B cell (primary cell): ENCODE data around the gene ST6GALNAC3. TPM values are rescaled to one million over a fixed set of nuclear protein-coding genes. Genes with fewer than 3 reads are reported as not detected.

Experiments
- ATAC-seq: fragments of 200-7000 bp; cut with Tn5 transposase; one replicate; pipeline ENCODE4 v1.10.0; 2021; ENCODE audit warnings: low read depth, mild to moderate bottlenecking, moderate number of reproducible peaks, moderate library complexity
- CTCF ChIA-PET: fragments of 350-600 bp; sonication (Branson Sonifier 250); formaldehyde crosslinking; loops from one replicate; lab custom pipeline; 2021; ENCODE audit warnings: antibody characterized with exemption, inconsistent platforms; lab: Charles Lee
- POLR2A ChIA-PET: fragments of 350-600 bp; sonication (Branson Sonifier 250); formaldehyde crosslinking; loops from one replicate; lab custom pipeline; 2021; ENCODE audit warnings: antibody characterized with exemption; lab: Charles Lee
- DNase-seq: peaks from one replicate; pipeline ENCODE4 v3.0.0; 2013
- H2AFZ ChIP-seq: 2 replicates; pipeline ENCODE4 v1.6.1; 2012; ENCODE audit warnings: mild to moderate bottlenecking, low read depth, low read length; ENCODE audit not compliant: insufficient read depth, poor library complexity, severe bottlenecking
- H3K27ac ChIP-seq, 2 donors: 1 replicate in 1 of 2; 2 replicates in 1 of 2; pipeline ENCODE4 v1.5.1; 2012 to 2013; ENCODE audit warnings: low read length in 2 of 2, mild to moderate bottlenecking in 2 of 2, moderate library complexity in 1 of 2
- H3K27me3 ChIP-seq, 4 experiments: fragments of 200-600 bp in 1 of 4; sonication (generic) in 1 of 4; replicated peaks in 1 of 4; 1 replicate in 2 of 4; 2 replicates in 2 of 4; pipeline versions ENCODE4 v1.6.1 to v1.7.0; 2013 to 2016; ENCODE audit warnings: low read length in 3 of 4, mild to moderate bottlenecking in 2 of 4, mixed read lengths in 1 of 4, moderate library complexity in 1 of 4; ENCODE audit not compliant: insufficient read depth in 4 of 4, control insufficient read depth in 3 of 4; ENCODE audit errors: control extremely low read depth in 1 of 4
- H3K36me3 ChIP-seq, 2 experiments: replicated peaks in 1 of 2; 1 replicate in 1 of 2; 2 replicates in 1 of 2; pipeline versions ENCODE4 v1.6.1 to v1.7.1; 2013; ENCODE audit warnings: low read length in 1 of 2; ENCODE audit not compliant: insufficient read depth in 2 of 2, control insufficient read depth in 1 of 2; ENCODE audit errors: control extremely low read depth in 1 of 2, extremely low read depth in 1 of 2
- H3K4me1 ChIP-seq, 2 donors: fragments of 200-600 bp in 1 of 2; sonication (generic) in 1 of 2; 1 replicate in 1 of 2; 2 replicates in 1 of 2; pipeline versions ENCODE4 v1.5.1 to v1.6.1; 2013 to 2017; ENCODE audit warnings: low read length in 2 of 2; ENCODE audit not compliant: control insufficient read depth in 2 of 2, insufficient read depth in 2 of 2
- H3K4me2 ChIP-seq: replicated peaks from 2 replicates; pipeline ENCODE3; 2012; ENCODE audit warnings: mild to moderate bottlenecking, low read depth, low read length; ENCODE audit not compliant: poor library complexity, severe bottlenecking
- H3K4me3 ChIP-seq, 5 experiments: fragments of 200-600 bp in 1 of 5; sonication (generic) in 1 of 5; 1 replicate in 3 of 5; 2 replicates in 2 of 5; pipeline versions ENCODE4 v1.5.1 to v1.7.0; 2011 to 2016; ENCODE audit warnings: low read length in 4 of 5, mild to moderate bottlenecking in 4 of 5, low read depth in 2 of 5, control low read depth in 1 of 5, moderate library complexity in 1 of 5; ENCODE audit not compliant: insufficient read depth in 1 of 5; ENCODE audit errors: control extremely low read depth in 1 of 5, extremely low read depth in 1 of 5
- H3K79me2 ChIP-seq: fragments of 200-600 bp; sonication (generic); one replicate; pipeline ENCODE4 v1.6.0; 2016; ENCODE audit warnings: low read length; ENCODE audit not compliant: control insufficient read depth, insufficient read depth
- H3K9ac ChIP-seq: fragments of 200-600 bp; sonication (generic); 2 replicates; pipeline ENCODE4 v1.6.1; 2017; ENCODE audit warnings: mild to moderate bottlenecking, low read length, moderate library complexity
- H3K9me3 ChIP-seq, 3 donors: one replicate each; pipeline versions ENCODE4 v1.6.1 to v1.7.1; 2013; ENCODE audit warnings: low read length in 2 of 3; ENCODE audit not compliant: control insufficient read depth in 2 of 3, insufficient read depth in 1 of 3; ENCODE audit errors: control extremely low read depth in 1 of 3
- H4K20me1 ChIP-seq: 2 replicates; pipeline ENCODE4 v1.6.0; 2012; ENCODE audit warnings: mild to moderate bottlenecking, low read length; ENCODE audit not compliant: insufficient read depth, control insufficient read depth, poor library complexity, severe bottlenecking
- H3K27ac Mint-ChIP-seq: one replicate; pipeline ENCODE4 v1.8.0; 2021; ENCODE audit warnings: mixed read lengths
- H3K27me3 Mint-ChIP-seq: one replicate; pipeline ENCODE4 v1.8.0; 2021; ENCODE audit warnings: mixed read lengths
- H3K4me1 Mint-ChIP-seq: one replicate; pipeline ENCODE4 v1.8.0; 2021; ENCODE audit warnings: mixed read lengths
- H3K4me3 Mint-ChIP-seq: one replicate; pipeline ENCODE4 v1.8.0; 2021; ENCODE audit warnings: mixed read lengths
- H3K9me3 Mint-ChIP-seq: one replicate; pipeline ENCODE4 v1.8.0; 2022; ENCODE audit warnings: mixed read lengths; ENCODE audit not compliant: insufficient read depth
- CTCF ChIP-seq: fragments of 200-600 bp; IDR thresholded peaks from one replicate; pipeline ENCODE4 v1.8.0; 2022; ENCODE audit warnings: antibody characterized with exemption, mild to moderate bottlenecking
- EZH2 ChIP-seq: IDR thresholded peaks from 2 replicates; pipeline ENCODE4 v1.6.1; 2012; ENCODE audit warnings: borderline replicate concordance, low read depth, mild to moderate bottlenecking, moderate library complexity, low read length; ENCODE audit not compliant: insufficient read depth, poor library complexity, severe bottlenecking
- WGBS: methylation state at CpG from one replicate; pipeline ENCODE4 v1.1.5; 2013; ENCODE audit warnings: missing lambda C conversion rate; ENCODE audit not compliant: insufficient coverage; 5-methylcytosine and 5-hydroxymethylcytosine counted together
- intact Hi-C: fragments of 100-400 bp; cut with micrococcal nuclease; formaldehyde crosslinking; loops from one replicate; pipeline ENCODE4 v1.10.0; 2022
- polyA plus RNA-seq: library from polyadenylated mRNA; depleted of rRNA; stranded (reverse); fragments of >200 nt; gene quantifications from 2 replicates; pipeline ENCODE4 v1.2.3, GENCODE V29; 2012
- total RNA-seq, 2 donors: library from RNA; stranded (reverse); fragments of 120-200 nt in 1 of 2; gene quantifications; 1 replicate in 1 of 2; 2 replicates in 1 of 2; pipeline versions ENCODE4 v1.2.3 to v1.2.4, GENCODE V29; 2013 to 2022

The ST6GALNAC3 gene
- total and polyA plus RNA-seq, 2 donors (not counting 1 experiment from before 2014, with no cell fraction given): 3.0 to 17.3 TPM

- no peak overlapping the region for H3K4me2 ChIP-seq
- ChIA-PET POLR2A (no interaction called here), CTCF (no interaction called here)
- no peaks in the 10 kb centered on the region for H3K27me3 ChIP-seq
- H3K9me3 ChIP-seq: no peaks in the 10 kb centered on the region
- Mint-ChIP-seq H3K27ac (no peak overlapping the region), H3K9me3 (no peaks in the 10 kb centered on the region), H3K4me3 (no peak overlapping the region), H3K27me3 (no peaks in the 10 kb centered on the region), H3K4me1 (no peaks in the 10 kb centered on the region)
- TF ChIP-seq CTCF (no peak), EZH2 (no peak)
- H3K36me3 ChIP-seq: no peaks in the 10 kb centered on the region
- intact Hi-C loops: no loop called here
- H3K79me2 ChIP-seq: no peaks in the 10 kb centered on the region
- no peaks in the 10 kb centered on the region for H3K4me1 ChIP-seq
- no peak overlapping the region for H3K27ac ChIP-seq
- no peaks in the 10 kb centered on the region for H4K20me1 ChIP-seq
- no peak overlapping the region for H3K9ac ChIP-seq
- H3K4me3 ChIP-seq: no peak overlapping the region
- ATAC-seq (no peak), DNase-seq (no peak)
- WGBS: no CpG with 5 or more reads among the region's 2 CpGs
- no peak overlapping the region for H2AFZ ChIP-seq
These were observed 313.7 kb downstream of the ST6GALNAC3 start for GRCh38 chr1:76388261-76388660.

- intact Hi-C loops: no loop called here
- no peak overlapping the region for H3K27ac Mint-ChIP-seq
- Histone ChIP-seq H3K4me3 (no peak overlapping the region), H3K27ac (no peak overlapping the region), H2AFZ (no peak overlapping the region), H3K36me3 (no peaks in the 10 kb centered on the region), H3K9ac (no peak overlapping the region), H3K4me2 (no peak overlapping the region), H3K79me2 (no peaks in the 10 kb centered on the region), H3K9me3 (no peaks in the 10 kb centered on the region), H3K27me3 (no peaks in the 10 kb centered on the region), H4K20me1 (no peaks in the 10 kb centered on the region), H3K4me1 (no peaks in the 10 kb centered on the region)
- no peaks in the 10 kb centered on the region for H3K4me1 Mint-ChIP-seq
- TF ChIP-seq EZH2: no peak
- no peak for TF ChIP-seq CTCF
- no peak overlapping the region for H3K4me3 Mint-ChIP-seq
- CTCF ChIA-PET: no interaction called here
- DNase-seq (no peak), ATAC-seq (no peak)
- H3K9me3 Mint-ChIP-seq: no peaks in the 10 kb centered on the region
- no peaks in the 10 kb centered on the region for H3K27me3 Mint-ChIP-seq
- POLR2A ChIA-PET: no interaction called here
These were observed 315.9 kb downstream of the ST6GALNAC3 start for GRCh38 chr1:76390456-76390855.
